ENCODE data around the gene SFXN5.

- TF ChIP-seq POLR2A (IDR thresholded peaks at IDR 0.05; ENCODE audit: low read length) (no peak), CTCF (IDR thresholded peaks at IDR 0.05) (no peak), MAX (IDR thresholded peaks at IDR 0.05) (no peak), EHMT2 (IDR thresholded peaks at IDR 0.05; ENCODE audit: low read depth) (no peak), RCOR1 (IDR thresholded peaks at IDR 0.05; ENCODE audit: low read depth, low read length) (no peak), CEBPB (IDR thresholded peaks at IDR 0.05) (no peak), TP53 (CRISPR knock-in tag; IDR thresholded peaks at IDR 0.05) (no peak), FOSL2 (IDR thresholded peaks at IDR 0.05) (no peak), FOSL2 (CRISPR knock-in tag; IDR thresholded peaks at IDR 0.05) (no peak), PHF8 (IDR thresholded peaks at IDR 0.05; ENCODE audit: borderline replicate concordance, low read depth) (no peak), HOXA7 (CRISPR knock-in tag; IDR thresholded peaks at IDR 0.05) (no peak)
Measured at GRCh38 chr2:73003027-73003426, 68.5 kb downstream of the SFXN5 start.
